Activated T-cell treated with anti-CD3 and anti-CD28 coated beads, Interleukin-2, amount 50 U/mL, for 1 hour (primary cell): Measurements from ENCODE around the gene TEC.
"Not testable (repeated sequence)": the region's sequence is repeated elsewhere in the genome, so short reads cannot be mapped to it uniquely, and the experiment has no call there.

Experiments used
- DNase-seq: peaks from one replicate; pipeline ENCODE4 v3.0.0-alpha.2; 2020

TEC gene

GRCh38 chr4:48237996-48238645, 31.5 kb downstream of the TEC start:
- no peak for DNase-seq

DNA sequence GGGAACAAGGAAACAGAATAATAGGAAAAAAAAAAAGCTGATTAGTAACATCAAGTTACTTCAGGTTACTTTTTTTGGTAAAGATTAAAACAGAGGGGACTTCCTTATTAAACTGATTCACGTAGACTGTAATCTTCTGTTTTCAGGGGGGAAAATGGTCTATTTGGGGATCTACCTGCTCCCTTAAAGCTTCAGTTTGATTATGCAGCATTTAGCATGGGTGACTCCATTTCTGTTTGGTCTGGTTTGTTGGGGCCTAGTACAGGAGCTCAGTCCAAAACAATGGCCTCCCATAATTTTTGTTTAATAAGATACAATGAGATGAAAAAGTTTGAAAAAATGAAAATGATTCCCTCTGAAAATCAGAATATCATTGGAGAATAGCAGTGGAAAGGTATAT, 34.6 kb downstream of the TEC start:
- no peak for DNase-seq

DNA sequence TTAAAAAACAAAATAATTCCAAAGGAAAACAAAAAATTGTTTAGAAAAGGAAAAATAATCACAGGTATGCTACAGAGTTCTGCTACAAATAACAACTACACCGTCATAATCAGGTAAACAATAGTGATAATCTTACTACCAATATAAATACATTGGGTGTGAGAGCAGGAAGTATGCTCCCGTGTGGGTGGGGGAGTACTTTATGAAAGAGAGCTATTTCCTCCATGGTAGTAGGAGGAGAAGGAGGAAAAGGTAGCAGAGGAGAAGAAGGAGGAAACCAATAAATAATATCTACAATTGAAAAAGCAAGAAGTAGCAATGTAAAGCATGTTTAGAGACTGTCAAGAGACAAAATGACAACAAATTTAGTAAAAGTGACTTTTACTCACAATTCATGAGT, 35.1 kb downstream of the TEC start:
- no peak for DNase-seq

GRCh38 chr4:48228949-48229348, 40.7 kb downstream of the TEC start:
- no peak for DNase-seq

DNA sequence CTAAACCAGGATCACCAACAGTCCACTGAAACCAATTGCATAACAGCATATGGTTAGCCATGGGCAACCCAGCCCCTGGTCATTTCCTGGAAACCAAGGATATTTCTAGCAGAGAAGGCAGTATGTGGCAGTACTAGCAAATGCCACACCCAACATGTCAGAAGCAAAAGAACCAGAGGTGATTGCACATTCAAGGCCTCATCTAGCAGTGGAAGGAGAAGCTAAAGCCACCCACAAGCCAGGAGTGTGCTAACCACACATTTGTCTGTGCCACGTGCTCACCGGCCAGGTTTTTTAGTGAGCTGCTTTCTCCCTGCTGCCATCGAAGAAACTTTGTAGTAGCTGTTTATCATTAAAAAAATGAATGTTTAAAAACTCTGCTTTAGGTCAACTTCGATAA, 42.0 kb downstream of the TEC start:
- no peak for DNase-seq

DNA sequence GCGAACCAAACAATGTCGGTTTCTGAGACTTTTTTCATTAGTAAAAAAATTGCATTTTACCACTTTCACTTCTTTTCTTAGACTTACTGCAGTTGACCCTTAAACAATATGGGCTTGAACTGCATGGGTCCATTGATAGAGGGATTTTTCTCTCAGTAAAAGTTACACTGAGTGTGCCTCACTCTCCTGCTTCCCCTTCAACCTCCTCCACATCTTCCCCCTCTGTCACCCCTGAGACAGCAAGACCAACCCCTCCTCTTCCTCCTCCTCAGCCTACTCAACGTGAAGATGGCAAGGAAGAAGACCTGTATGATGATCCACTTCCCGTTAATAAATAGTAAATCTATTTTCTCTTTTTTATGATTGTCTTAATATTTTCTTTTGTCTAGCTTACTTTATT, 43.4 kb downstream of the TEC start:
- DNase-seq, result no peak

DNA sequence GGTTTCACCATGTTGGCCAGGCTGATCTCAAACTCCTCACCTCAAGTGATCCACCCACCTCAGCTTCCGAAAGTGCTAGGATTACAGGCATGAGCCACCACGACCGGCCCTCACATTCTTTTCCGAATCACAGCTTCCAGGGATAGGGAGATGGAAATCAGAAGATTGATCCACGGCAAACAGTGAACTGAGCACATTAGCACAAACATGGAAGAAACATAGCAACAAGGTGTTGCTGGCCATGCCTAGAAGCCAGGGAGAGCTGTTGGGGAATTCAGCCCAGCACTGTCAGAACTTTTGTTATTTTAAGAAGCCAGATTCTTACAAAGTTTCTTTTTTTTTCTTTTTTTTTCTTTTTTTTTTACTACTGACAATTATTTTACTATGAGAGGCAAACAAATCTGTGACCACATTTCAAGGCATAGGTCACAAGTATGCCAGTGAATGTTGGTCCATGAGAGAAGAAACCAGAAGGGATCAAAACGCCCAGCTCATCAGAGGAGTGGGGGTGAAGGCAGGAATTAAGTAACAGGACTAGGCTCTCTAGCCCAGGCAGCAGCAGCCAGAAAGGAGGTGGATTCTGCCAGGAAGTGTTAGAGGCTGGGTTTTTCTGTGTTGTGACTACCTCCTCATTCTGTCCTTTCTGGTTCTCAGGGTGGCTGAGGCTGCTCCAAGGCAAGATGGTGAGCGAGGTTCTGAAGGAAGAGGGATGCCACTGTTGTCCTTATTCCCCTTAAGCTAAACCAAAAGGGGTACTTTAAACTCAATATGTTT, 44.1 kb downstream of the TEC start:
- no peak for DNase-seq

- DNase-seq, result no peak
Measured at GRCh38 chr4:48224606-48225005, 45.0 kb downstream of the TEC start.

DNA sequence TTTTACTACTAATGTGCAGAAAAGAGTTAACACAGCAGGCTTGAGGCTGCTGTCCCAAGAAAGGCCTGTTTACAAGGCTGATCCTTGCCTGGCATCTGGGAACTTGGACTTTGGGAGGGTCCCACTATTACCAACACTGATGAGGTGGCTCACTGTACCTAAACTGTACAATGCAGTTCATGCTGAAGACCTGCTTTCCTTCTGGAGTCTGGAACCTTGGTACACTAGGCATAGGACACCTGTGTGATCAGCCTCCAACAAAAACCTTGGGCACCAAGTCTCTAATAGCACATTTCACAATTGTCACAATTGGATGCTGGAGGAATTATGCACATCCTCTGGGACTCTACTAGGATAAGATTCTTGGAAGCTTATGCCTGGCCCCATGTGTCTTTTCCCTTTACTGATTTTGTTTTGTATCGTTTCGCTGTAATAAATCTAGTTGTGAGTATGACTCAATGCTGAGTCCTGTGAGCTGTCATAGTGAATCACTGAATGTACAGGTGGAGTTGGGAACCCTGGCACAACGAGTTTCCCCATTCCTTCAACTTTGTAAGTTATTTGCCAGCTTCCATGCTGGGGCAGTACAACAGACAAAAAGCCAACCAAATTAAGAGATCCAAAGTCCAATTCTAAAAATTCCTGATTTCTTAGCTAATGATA, 45.9 kb downstream of the TEC start:
- DNase-seq, result no peak

- no peak for DNase-seq
Measured at GRCh38 chr4:48222491-48222890, 47.1 kb downstream of the TEC start.

GRCh38 chr4:48219430-48219829, 50.2 kb downstream of the TEC start:
- DNase-seq, result not testable (repeated sequence)

GRCh38 chr4:48216563-48216962, 53.1 kb downstream of the TEC start:
- DNase-seq, result no peak

DNA sequence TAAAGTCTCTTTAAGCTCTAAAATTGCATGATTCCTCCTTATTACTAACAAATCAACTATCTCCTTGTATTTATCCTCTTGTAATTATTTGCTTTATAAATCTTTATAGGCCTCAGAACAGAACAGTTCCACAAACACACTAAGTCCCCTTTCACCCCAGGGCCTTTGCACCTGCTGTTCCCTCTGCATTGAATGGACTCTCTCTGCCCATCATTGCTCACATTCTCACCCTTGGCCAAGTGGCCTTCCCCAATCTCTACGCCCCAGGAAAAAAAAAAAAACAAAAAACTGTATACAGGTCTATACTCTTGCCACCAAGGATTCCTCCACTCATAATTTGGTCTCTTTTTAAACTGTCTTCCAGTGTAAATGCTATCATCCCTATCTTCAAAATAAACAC, 53.7 kb downstream of the TEC start:
- DNase-seq, result no peak

DNA sequence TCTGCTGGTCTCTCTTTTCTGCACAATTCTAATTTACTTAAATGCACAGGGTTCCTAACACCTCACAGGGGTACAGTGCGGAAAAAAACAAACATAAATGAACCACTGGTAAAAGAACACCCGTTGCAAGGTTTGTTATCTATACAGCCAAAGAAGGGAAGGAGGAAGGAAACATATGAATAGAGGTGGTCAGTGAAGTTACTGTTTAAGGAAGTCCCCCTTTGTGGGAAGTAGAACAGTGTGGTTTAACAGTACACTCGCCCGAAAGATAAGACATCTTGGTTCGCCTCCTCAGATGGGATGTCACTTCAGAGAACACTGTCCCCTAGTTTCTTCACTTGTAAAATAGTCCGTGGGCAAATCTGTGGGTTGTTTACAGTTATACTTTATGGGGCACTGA, 57.5 kb downstream of the TEC start:
- no peak for DNase-seq

- no peak for DNase-seq
Measured at GRCh38 chr4:48210966-48211328, 58.7 kb downstream of the TEC start.

DNA sequence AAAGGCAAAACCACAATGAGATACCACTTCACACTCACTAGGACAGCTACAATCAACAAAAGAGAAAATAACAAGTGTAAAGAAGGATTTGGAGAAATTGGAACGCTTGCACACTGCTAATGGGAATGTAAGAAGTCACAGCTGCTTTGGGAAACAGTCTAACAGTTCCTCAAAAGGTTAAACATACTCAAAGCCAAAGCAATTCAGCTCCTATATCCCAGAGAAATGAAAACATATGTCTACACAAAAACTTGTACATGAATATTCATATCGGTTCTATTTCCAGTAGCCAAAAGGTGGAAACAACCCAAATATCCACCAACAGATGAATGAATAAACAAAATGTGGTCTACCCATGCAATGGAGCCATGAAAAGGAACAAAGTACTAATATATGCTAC, 64.0 kb downstream of the TEC start:
- DNase-seq, result no peak

- no peak for DNase-seq
Measured at GRCh38 chr4:48205107-48205506, 64.5 kb downstream of the TEC start.

GRCh38 chr4:48203819-48204218, 65.8 kb downstream of the TEC start:
- DNase-seq, result no peak

- DNase-seq, result no peak
Measured at GRCh38 chr4:48197643-48198237, 71.9 kb downstream of the TEC start.

DNA sequence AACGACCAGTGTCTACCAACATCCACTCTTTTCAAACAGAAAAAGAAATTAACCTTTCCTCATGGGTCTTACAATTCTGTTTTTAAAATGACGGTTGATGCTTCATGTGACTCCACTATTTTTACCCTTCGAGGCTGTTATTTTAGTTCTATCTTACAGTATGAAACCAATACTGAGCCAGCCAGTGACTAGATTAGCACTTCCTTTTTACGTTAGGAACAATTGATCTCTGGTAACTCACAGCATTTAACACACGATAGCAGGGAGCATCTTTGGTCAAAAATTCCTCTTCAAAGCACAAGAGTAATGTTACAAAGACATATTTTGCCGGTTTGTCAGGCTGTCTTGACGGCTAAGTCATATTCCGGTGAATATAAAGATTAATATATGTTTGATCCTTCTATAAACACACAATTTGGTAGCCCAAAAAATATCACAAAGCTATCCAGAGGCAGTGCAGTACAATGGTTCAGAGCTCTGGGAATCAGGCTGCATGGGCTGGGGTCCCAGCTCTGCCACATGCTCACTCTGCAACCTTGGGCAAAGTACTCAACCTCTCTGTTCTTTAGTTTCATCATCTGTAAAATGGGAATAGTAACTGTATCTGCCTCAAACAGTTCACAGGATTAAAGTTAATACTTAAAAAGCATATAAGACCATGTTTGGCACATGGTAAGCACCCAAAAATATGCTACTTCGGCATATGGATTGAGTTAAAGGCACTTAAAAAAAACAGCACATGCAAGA, 72.7 kb downstream of the TEC start:
- DNase-seq, result no peak

GRCh38 chr4:48195853-48196252, 73.8 kb downstream of the TEC start:
- no peak for DNase-seq

DNA sequence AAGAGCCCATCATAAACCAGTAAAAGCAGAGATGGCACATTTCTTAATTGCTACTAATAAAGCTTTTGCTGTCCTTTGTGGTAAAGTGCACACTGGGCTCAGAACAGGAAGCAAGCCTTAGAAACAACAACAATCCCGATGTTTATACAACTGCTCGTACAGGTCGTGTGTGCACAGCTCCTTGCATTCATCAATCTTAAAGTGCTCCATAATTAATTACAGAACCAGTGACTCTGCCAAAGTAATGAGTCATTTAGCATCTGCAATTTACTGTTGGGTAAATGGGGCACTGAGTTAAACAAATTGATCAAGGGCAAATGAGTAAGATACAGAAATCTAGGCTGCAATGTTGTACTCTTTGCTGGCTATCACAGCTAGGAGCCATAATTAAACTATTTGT, 74.3 kb downstream of the TEC start:
- DNase-seq, result no peak

DNA sequence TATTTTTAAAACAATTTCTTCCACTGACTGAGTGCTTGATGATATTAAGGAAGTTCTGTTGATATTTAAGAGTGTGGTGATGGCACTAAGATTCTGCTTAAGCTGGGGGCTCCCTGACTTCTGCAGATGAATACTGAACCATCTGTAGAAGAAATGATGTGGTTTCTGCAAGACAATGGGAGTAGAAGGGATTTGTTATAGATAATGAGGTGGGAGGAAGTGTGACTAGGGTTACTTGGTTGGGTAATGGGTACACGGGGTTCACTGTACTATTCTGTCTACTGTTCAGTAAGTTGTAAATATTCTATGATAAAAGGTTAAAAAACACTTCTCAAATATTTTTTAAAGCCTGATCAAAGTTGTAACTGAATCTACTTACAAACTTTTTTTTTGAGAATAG, 74.7 kb downstream of the TEC start:
- DNase-seq, result no peak
